Activated CD4-positive, CD25-positive, alpha-beta regulatory T cell treated with anti-CD3 and anti-CD28 coated beads, Interleukin-2, amount 50 U/mL, for 24 hours (primary cell): ENCODE results near the gene PRR12.
"Not testable (repeated sequence)": the region's sequence is repeated elsewhere in the genome, so short reads cannot be mapped to it uniquely, and the experiment has no call there.

Source experiments
- ATAC-seq, 2 donors: fragments of 150-1000 bp; cut with Tn5 transposase; one replicate each; pipeline ENCODE4 v1.10.0; 2021; ENCODE audit warnings: mild to moderate bottlenecking in 1 of 2, moderate library complexity in 1 of 2

The PRR12 gene

GRCh38 chr19:49616945-49617344, 26.0 kb downstream of the PRR12 start:
- no peak for ATAC-seq

- not testable (repeated sequence) for ATAC-seq
These were observed 26.9 kb downstream of the PRR12 start for GRCh38 chr19:49617860-49618259.

- ATAC-seq = no peak
These were observed 34.3 kb downstream of the PRR12 start for GRCh38 chr19:49624967-49625910.

- no peak for ATAC-seq
These were observed 35.2 kb downstream of the PRR12 start for GRCh38 chr19:49626226-49626625.

- no peak for ATAC-seq
These were observed 38.7 kb downstream of the PRR12 start for GRCh38 chr19:49629659-49630058.

- no peak for ATAC-seq
These were observed 40.1 kb downstream of the PRR12 start for GRCh38 chr19:49631014-49631588.

- ATAC-seq = no peak
These were observed 40.7 kb downstream of the PRR12 start for GRCh38 chr19:49631610-49632192.

GRCh38 chr19:49632576-49632975, 41.6 kb downstream of the PRR12 start:
- no peak for ATAC-seq

GRCh38 chr19:49633273-49633672, 42.3 kb downstream of the PRR12 start:
- not testable (repeated sequence) for ATAC-seq

GRCh38 chr19:49635530-49636232, 44.7 kb downstream of the PRR12 start:
- no peak for ATAC-seq

- ATAC-seq = no peak
These were observed 45.4 kb downstream of the PRR12 start for GRCh38 chr19:49636233-49636932.

- no peak for ATAC-seq
These were observed 47.1 kb downstream of the PRR12 start for GRCh38 chr19:49637821-49638738.

GRCh38 chr19:49639401-49640112, 48.6 kb downstream of the PRR12 start:
- no peak for ATAC-seq

- peak; percentile 68 to 69 for ATAC-seq
These were observed 49.3 kb downstream of the PRR12 start, which contains the start of gene RRAS for GRCh38 chr19:49640113-49640898. RRAS (minus strand) TSS chr19:49640143; CDS start chr19:49640098, 45 bp downstream.

GRCh38 chr19:49641688-49642491, 50.9 kb downstream of the PRR12 start, which contains the start of gene SCAF1:
SCAF1 (plus strand) TSS chr19:49642209; CDS start chr19:49645027, 2,818 bp downstream.
- ATAC-seq = peak; percentile 66 to 72

- no peak for ATAC-seq
These were observed 51.6 kb downstream of the PRR12 start for GRCh38 chr19:49642492-49643035.

GRCh38 chr19:49643466-49643865, 52.5 kb downstream of the PRR12 start:
- no peak for ATAC-seq

- ATAC-seq = no peak
These were observed 54.6 kb downstream of the PRR12 start for GRCh38 chr19:49645592-49645991.
